Measurements from ENCODE around the gene ULK1.

ULK1 gene

DNA sequence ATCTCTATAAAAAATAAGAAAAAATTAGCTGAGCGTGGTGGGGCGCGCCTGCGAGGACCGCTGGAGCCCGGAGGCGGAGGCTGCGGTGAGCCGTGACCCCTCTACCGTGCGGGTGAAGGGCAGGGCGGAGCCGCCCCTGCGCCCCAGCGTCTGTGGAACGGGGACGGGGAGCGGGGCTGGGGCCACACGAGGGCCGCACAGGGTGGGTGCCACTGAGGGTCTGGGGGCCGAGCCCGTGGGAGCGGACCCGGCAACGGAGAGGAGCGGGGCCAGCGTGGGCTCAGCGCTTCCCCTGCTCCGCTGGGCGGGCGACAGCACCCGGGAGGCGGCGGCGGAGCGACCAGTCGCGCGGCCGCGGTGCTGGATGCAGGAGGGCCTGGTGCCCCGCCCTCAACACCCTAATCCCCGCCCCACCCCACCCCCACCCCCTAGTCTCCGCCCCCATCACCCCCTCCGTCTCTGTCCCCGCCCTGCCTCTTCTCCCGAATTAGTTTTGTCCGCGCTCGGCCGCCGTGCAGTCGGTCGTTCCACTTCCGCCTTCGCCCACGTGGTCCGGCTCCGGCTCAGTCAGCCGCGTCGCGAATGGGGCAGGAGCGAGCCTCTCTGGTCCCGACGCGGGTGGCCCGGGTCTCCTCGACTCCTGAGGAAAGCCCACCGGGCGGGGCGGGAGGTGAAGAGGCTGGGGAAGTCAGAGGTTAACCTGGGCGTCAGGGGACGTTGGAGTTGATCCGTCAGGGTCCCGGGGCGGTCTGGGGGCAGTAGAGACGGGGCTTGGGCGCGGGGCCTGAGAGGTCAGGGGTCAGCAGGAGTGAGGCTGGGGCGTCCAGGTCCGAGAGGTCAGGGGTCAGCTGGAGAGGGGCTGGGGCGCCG lies 34.5 kb downstream of the ULK1 start, which contains the start of gene PUS1:
Gene PUS1 (plus strand): TSS at position 566 of the 870 bp plus-strand sequence. CDS start 447 bp downstream, outside the sequence.
- ATAC-seq (replicated peaks; ENCODE audit: extremely low read depth, poor library complexity, severe bottlenecking) (peak; percentile 81), DNase-seq (ENCODE audit: low spot score in 2 of 2) (peak; percentile 79 to 90)
- H3K9me3 Mint-ChIP-seq: no peaks in the 10 kb centered on the region
- no peaks in the 10 kb centered on the region for H3K27me3 Mint-ChIP-seq
- H3K4me3 Mint-ChIP-seq: peak within 1 kb of the TSS; percentile 97
- peak within 1 kb of the TSS; percentile 91 for H3K27ac Mint-ChIP-seq (ENCODE audit: low read depth)
- peaks cover 26% of the 10 kb centered on the region for H3K36me3 Mint-ChIP-seq (ENCODE audit: insufficient read depth)
- H3K4me1 Mint-ChIP-seq: peaks cover 19% of the 10 kb centered on the region

DNA sequence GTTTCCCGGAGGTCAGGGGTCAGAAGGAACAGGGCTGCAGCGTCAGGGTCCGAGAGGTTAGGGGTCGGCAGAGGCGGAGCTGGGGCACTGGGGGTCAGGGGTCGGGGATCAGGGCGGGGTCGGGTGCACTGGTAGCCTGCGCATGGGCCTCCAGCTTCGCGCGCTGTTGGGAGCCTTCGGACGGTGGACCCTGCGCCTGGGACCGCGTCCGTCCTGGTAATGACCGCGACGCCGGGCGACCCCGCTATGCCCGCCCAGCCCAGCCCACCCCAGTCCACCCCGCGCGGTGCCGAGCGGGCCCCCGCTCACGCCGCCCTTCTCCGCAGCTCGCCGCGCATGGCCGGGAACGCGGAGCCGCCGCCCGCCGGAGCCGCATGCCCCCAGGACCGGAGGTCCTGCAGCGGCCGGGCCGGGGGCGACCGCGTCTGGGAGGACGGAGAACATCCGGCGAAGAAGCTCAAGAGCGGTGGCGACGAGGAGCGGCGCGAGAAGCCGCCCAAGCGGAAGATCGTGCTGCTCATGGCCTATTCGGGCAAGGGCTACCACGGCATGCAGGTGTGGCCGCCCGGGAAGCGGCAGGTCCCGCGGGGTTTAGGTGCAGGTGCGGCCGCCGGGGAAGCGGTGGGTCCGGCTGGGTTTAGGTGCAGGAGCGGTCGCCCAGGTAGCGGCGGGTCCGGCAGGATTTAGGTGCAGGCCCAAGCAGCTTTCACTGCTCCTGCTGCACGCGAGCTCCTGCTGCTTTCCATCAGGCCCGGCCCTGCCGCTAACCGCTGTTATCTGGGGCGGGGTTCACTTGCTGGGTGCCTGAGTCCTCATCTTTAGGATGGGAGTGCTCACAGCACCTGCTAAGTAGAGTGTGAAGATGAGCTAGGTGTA lies 35.4 kb downstream of the ULK1 start:
- no peaks in the 10 kb centered on the region for H3K9me3 Mint-ChIP-seq
- H3K4me1 Mint-ChIP-seq: peaks cover 19% of the 10 kb centered on the region
- peak; percentile 7 for ATAC-seq (replicated peaks; ENCODE audit: extremely low read depth, poor library complexity, severe bottlenecking)
- no peak for DNase-seq (ENCODE audit: low spot score in 2 of 2)
- no peaks in the 10 kb centered on the region for H3K27me3 Mint-ChIP-seq
- peak overlapping the region; percentile 97 for H3K4me3 Mint-ChIP-seq
- H3K27ac Mint-ChIP-seq (ENCODE audit: low read depth): peak overlapping the region; percentile 91
- peaks cover 30% of the 10 kb centered on the region for H3K36me3 Mint-ChIP-seq (ENCODE audit: insufficient read depth)

DNA sequence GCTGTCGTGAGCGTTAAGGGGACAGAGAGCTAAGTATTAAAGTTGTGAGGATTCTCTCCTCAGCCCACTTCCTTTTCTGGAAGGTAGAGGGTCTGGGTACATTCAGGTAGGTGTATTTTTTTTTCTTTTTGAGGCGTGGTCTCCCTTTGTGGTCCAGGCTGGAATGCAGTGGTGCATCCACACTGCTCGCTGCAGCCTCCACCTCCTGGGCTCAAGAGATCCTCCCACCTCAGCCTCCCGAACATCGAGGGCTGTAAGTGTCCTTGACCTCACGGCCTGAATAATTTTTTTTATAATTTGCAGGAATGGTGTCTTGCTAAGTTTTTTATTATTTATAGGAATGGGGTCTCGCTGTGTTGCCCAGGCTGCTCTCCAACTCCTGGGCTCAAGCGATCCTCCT lies 36.1 kb downstream of the ULK1 start:
- Mint-ChIP-seq H3K4me1 (peaks cover 19% of the 10 kb centered on the region), H3K4me3 (peak overlapping the region; percentile 97), H3K27ac (ENCODE audit: low read depth) (no peak overlapping the region), H3K9me3 (no peaks in the 10 kb centered on the region), H3K27me3 (no peaks in the 10 kb centered on the region), H3K36me3 (ENCODE audit: insufficient read depth) (peaks cover 31% of the 10 kb centered on the region)
- ATAC-seq (replicated peaks; ENCODE audit: extremely low read depth, poor library complexity, severe bottlenecking) (no peak), DNase-seq (ENCODE audit: low spot score in 2 of 2) (no peak)

DNA sequence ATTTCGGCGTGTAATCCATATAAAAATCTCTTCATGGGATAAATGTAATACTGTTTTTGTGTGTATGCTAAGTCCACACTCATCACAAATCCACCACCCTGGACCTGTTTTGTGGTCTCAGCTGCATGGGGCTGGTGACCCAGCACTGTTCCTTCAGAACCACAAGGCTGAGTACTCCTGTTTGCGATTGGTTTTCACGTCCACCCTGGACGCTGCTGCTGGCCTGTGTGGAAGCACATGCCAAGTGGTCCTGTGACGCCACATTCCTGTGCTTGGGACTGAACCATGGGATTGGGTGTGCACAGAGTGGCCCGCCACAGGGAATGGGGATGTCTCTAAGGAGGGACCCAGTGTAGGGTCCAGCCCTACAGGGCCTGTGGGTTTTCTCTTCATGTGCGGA lies 39.0 kb downstream of the ULK1 start:
- H3K27ac Mint-ChIP-seq (ENCODE audit: low read depth): no peak overlapping the region
- H3K36me3 Mint-ChIP-seq (ENCODE audit: insufficient read depth): peaks cover 41% of the 10 kb centered on the region
- H3K9me3 Mint-ChIP-seq: no peaks in the 10 kb centered on the region
- ATAC-seq (replicated peaks; ENCODE audit: extremely low read depth, poor library complexity, severe bottlenecking): no peak
- no peak overlapping the region for H3K4me3 Mint-ChIP-seq
- H3K27me3 Mint-ChIP-seq: no peaks in the 10 kb centered on the region
- DNase-seq (ENCODE audit: low spot score in 2 of 2): no peak
- peaks cover 12% of the 10 kb centered on the region for H3K4me1 Mint-ChIP-seq

DNA sequence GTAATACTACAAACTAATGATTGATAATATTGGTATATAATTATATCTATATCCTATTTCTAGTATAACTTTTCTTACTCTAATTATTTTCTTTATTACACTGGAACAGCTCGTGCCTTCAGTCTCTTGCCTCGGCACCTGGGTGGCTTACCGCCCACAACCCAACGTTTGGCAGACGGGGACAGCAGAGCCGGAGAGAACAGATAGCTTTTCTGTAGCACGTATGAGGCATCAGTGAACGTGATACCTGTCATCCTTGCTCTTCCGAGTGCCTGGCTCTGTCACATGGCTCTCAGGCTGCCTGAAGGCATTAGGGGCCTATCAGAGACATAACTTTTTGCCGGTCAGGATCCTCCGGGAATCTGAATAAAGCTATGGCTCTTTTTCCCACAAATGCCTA lies 40.1 kb downstream of the ULK1 start:
- H3K4me3 Mint-ChIP-seq: no peak overlapping the region
- DNase-seq (ENCODE audit: low spot score in 2 of 2): no peak
- H3K9me3 Mint-ChIP-seq: no peaks in the 10 kb centered on the region
- H3K27ac Mint-ChIP-seq (ENCODE audit: low read depth): no peak overlapping the region
- H3K4me1 Mint-ChIP-seq: peaks cover 7% of the 10 kb centered on the region
- no peak for ATAC-seq (replicated peaks; ENCODE audit: extremely low read depth, poor library complexity, severe bottlenecking)
- peaks cover 36% of the 10 kb centered on the region for H3K36me3 Mint-ChIP-seq (ENCODE audit: insufficient read depth)
- H3K27me3 Mint-ChIP-seq: no peaks in the 10 kb centered on the region

DNA sequence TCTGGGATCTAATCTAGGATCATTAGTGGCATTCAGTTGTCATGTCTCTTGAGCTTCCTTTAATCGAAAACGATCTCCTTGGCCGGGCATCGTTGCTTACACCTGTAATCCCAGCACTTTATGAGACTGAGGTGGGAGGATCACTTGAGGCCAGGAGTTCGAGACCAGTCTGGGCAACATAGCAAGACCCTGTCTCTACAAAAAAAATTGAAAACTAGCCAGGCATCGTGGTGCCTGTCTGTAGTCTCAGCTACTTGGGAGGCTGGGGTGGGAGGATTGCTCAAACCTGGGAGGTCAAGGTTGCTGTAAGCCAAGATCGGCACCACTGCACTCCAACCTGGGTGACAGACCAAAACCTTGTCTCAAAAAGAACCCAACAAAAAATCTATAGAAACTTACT lies 43.7 kb downstream of the ULK1 start:
- Mint-ChIP-seq H3K4me3 (no peak overlapping the region), H3K27me3 (no peaks in the 10 kb centered on the region), H3K4me1 (no peaks in the 10 kb centered on the region), H3K9me3 (no peaks in the 10 kb centered on the region), H3K36me3 (ENCODE audit: insufficient read depth) (peaks cover 27% of the 10 kb centered on the region), H3K27ac (ENCODE audit: low read depth) (no peak overlapping the region)
- ATAC-seq (replicated peaks; ENCODE audit: extremely low read depth, poor library complexity, severe bottlenecking) (no peak), DNase-seq (ENCODE audit: low spot score in 2 of 2) (no peak)

DNA sequence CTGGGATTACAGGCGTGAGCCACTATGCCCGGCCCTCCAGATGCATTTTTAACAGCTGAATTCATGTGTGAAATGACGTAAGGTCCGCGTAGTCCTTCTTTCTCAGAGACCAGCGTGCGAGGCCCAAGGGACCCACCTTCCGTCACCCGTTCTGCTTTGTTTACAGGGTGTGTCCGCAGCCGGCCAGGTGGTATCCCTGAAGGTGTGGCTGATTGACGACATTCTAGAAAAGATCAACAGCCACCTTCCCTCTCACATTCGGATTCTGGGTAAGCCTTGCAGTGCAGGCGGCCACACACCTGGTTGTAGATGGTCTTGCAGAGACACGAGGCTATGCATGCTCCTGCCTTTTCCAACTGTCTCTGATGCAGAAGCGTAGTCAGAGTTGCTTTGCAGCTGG lies 44.6 kb downstream of the ULK1 start:
- H3K27ac Mint-ChIP-seq (ENCODE audit: low read depth): no peak overlapping the region
- peaks cover 23% of the 10 kb centered on the region for H3K36me3 Mint-ChIP-seq (ENCODE audit: insufficient read depth)
- no peak overlapping the region for H3K4me3 Mint-ChIP-seq

DNA sequence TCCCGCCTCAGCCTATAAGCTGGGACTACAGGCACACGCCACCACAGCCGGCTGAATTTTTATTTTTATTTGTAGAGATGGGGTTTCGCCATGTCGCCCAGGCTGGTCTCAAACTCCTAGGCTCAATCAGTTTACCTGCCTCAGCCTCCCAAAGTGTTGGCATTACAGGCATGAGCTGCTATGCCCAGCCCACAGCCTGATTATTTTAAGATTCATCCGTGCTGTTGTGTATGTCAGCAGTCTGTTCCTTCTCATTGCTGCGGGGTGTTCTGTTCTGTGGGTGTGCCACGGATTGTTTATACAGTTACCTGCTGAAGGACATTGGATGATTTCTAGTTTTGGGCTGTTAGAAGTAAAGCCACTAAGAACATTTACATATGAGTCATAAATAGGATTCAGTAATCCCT lies 45.7 kb downstream of the ULK1 start:
- DNase-seq (ENCODE audit: low spot score in 2 of 2) (no peak), ATAC-seq (replicated peaks; ENCODE audit: extremely low read depth, poor library complexity, severe bottlenecking) (no peak)
- no peaks in the 10 kb centered on the region for H3K9me3 Mint-ChIP-seq
- H3K4me3 Mint-ChIP-seq: no peak overlapping the region
- H3K4me1 Mint-ChIP-seq: no peaks in the 10 kb centered on the region
- H3K27me3 Mint-ChIP-seq: no peaks in the 10 kb centered on the region
- peaks cover 19% of the 10 kb centered on the region for H3K36me3 Mint-ChIP-seq (ENCODE audit: insufficient read depth)
- no peak overlapping the region for H3K27ac Mint-ChIP-seq (ENCODE audit: low read depth)

More for the DNA sequence above, 44.6 kb downstream of the ULK1 start:
- H3K9me3 Mint-ChIP-seq: no peaks in the 10 kb centered on the region
- no peaks in the 10 kb centered on the region for H3K27me3 Mint-ChIP-seq
- no peaks in the 10 kb centered on the region for H3K4me1 Mint-ChIP-seq
- DNase-seq (ENCODE audit: low spot score in 2 of 2) (no peak), ATAC-seq (replicated peaks; ENCODE audit: extremely low read depth, poor library complexity, severe bottlenecking) (no peak)

DNA sequence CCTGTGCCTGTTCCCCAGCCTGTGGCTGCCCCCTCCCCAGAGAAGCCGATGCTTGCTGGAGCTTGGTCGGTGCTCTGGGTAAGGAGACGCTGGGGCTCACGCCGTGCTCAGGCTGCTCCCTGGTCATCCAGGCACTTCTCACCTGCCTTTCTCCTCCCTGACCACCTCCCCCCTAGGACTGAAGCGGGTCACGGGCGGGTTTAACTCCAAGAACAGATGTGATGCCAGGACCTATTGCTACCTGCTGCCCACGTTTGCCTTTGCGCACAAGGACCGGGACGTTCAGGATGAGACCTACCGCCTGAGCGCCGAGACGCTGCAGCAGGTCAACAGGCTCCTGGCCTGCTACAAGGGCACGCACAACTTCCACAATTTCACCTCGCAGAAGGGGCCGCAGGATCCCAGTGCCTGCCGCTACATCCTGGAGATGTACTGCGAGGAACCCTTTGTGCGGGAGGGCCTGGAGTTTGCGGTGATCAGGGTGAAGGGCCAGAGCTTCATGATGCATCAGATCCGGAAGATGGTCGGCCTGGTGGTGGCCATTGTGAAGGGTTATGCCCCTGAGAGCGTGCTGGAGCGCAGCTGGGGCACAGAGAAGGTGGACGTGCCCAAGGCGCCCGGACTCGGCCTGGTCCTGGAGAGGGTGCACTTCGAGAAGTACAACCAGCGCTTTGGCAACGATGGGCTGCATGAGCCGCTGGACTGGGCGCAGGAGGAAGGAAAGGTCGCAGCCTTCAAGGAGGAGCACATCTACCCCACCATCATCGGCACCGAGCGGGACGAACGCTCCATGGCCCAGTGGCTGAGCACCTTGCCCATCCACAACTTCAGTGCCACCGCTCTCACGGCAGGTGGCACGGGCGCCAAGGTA lies 46.9 kb downstream of the ULK1 start:
- Mint-ChIP-seq H3K4me1 (no peaks in the 10 kb centered on the region), H3K36me3 (ENCODE audit: insufficient read depth) (peaks cover 15% of the 10 kb centered on the region), H3K4me3 (no peak overlapping the region), H3K27me3 (no peaks in the 10 kb centered on the region), H3K27ac (ENCODE audit: low read depth) (no peak overlapping the region), H3K9me3 (no peaks in the 10 kb centered on the region)
- no peak for DNase-seq (ENCODE audit: low spot score in 2 of 2)
- no peak for ATAC-seq (replicated peaks; ENCODE audit: extremely low read depth, poor library complexity, severe bottlenecking)

DNA sequence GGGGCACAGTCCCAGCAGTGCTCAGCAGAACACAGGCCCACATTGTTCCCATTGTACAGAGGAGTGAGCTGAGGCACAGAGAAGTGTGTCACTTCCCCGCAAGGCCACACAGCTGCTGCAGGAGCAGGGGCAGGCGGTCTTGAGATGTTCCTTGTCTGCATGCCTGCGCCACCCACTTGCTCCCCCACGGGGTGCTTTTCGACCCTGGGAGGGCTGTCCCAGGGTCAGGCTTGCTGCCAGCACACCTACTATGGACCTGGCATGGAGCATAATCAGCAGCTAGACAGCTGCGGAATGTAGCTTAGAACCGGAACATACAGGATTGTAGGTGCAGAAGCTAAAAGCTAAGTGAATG lies 47.5 kb downstream of the ULK1 start:
- Mint-ChIP-seq H3K27me3 (no peaks in the 10 kb centered on the region), H3K27ac (ENCODE audit: low read depth) (no peak overlapping the region), H3K4me3 (no peak overlapping the region), H3K36me3 (ENCODE audit: insufficient read depth) (peaks cover 9% of the 10 kb centered on the region), H3K9me3 (no peaks in the 10 kb centered on the region), H3K4me1 (no peaks in the 10 kb centered on the region)
- ATAC-seq (replicated peaks; ENCODE audit: extremely low read depth, poor library complexity, severe bottlenecking): no peak
- no peak for DNase-seq (ENCODE audit: low spot score in 2 of 2)

DNA sequence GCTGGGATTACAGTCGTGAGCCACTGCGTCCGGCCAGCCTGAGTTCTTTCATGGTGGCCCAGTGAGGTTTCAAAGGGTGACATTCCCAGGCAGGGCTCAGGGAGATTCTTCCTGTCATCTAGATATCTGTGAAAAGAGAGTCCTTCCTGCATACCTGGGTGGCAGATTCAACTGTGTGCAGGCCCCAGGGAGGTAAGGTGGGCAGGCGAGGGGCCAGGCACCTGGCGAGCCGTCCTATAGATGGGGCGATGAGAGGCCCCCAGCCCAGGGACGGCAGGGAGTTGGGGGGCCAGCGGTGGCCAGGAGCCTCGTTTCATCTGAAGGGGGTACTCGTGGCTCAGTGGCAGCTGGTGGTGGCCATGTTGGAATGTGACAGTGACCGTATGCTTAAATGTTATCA lies 48.2 kb downstream of the ULK1 start:
- no peaks in the 10 kb centered on the region for H3K9me3 Mint-ChIP-seq
- H3K4me3 Mint-ChIP-seq: no peak overlapping the region
- peaks cover 7% of the 10 kb centered on the region for H3K36me3 Mint-ChIP-seq (ENCODE audit: insufficient read depth)
- DNase-seq (ENCODE audit: low spot score in 2 of 2) (no peak), ATAC-seq (replicated peaks; ENCODE audit: extremely low read depth, poor library complexity, severe bottlenecking) (no peak)
- H3K27ac Mint-ChIP-seq (ENCODE audit: low read depth): no peak overlapping the region
- no peaks in the 10 kb centered on the region for H3K27me3 Mint-ChIP-seq
- no peaks in the 10 kb centered on the region for H3K4me1 Mint-ChIP-seq

DNA sequence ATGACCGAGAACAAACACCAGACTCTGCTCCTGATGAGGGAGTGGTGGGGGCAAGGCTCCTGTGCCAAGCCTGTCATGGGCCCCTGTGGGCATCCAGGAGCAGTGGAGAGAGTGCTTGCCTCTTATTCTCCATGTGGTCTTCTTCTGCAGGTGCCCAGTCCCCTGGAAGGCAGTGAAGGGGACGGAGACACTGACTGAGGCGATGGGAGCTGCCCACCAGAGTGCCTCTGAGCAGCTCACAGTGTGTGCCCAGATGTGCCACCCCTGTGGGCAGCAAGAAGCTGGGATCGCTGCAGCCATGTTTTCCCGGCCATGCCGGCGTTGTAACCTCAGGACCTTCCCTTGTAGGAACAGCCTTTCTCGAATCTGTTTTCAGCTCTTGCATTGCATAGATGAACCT lies 49.0 kb downstream of the ULK1 start:
- Mint-ChIP-seq H3K4me3 (no peak overlapping the region), H3K4me1 (peaks cover 3% of the 10 kb centered on the region), H3K36me3 (ENCODE audit: insufficient read depth) (peaks cover 7% of the 10 kb centered on the region), H3K27me3 (no peaks in the 10 kb centered on the region), H3K9me3 (no peaks in the 10 kb centered on the region), H3K27ac (ENCODE audit: low read depth) (no peak overlapping the region)
- no peak for DNase-seq (ENCODE audit: low spot score in 2 of 2)
- no peak for ATAC-seq (replicated peaks; ENCODE audit: extremely low read depth, poor library complexity, severe bottlenecking)
